K562 (cell line): ENCODE results near the gene NACC1. TPM values are rescaled to one million over a fixed set of nuclear protein-coding genes. Genes with fewer than 3 reads are reported as not detected.

Experiments
- BMI1 ChIP-seq: fragments of 150-350 bp; IDR thresholded peaks from 2 replicates; pipeline ENCODE4 v1.6.1; 2014; ENCODE audit warnings: low read length
- KLF1 ChIP-seq: fragments of 450-650 bp; IDR thresholded peaks from 2 replicates; pipeline ENCODE4 v1.6.1; 2016; ENCODE audit warnings: missing genetic modification characterization, missing compliant biosample characterization
- MEF2A ChIP-seq: IDR thresholded peaks from 2 replicates; pipeline ENCODE4 v1.6.1; 2011; ENCODE audit warnings: low read depth, mild to moderate bottlenecking, low read length, moderate library complexity; ENCODE audit not compliant: control insufficient read depth
- PCBP2 ChIP-seq: fragments of 200-400 bp; formaldehyde crosslinking; IDR thresholded peaks from 2 replicates; pipeline ENCODE4 v1.6.1; 2018; ENCODE audit warnings: low read length, low read depth, mild to moderate bottlenecking, moderate library complexity; ENCODE audit not compliant: poor library complexity, severe bottlenecking
- SNIP1 ChIP-seq: fragments of 450-650 bp; IDR thresholded peaks from 2 replicates; pipeline ENCODE4 v1.7.1; 2017; ENCODE audit warnings: low read depth, mild to moderate bottlenecking
- SPI1 ChIP-seq: IDR thresholded peaks from 2 replicates; pipeline ENCODE4 v1.6.1; 2011; ENCODE audit warnings: low read depth, low read length, control low read depth, borderline replicate concordance
- ZNF717 ChIP-seq: fragments of 250-450 bp; sonication (Bioruptor Pico); IDR thresholded peaks from 2 replicates; pipeline ENCODE4 v1.5.0; 2021
- polyA plus RNA-seq, 8 experiments: library from polyadenylated mRNA; depleted of rRNA in 4 of 8; stranded (reverse) in 5 of 8; unstranded in 3 of 8; fragments of >200 nt; fragmentation: Nextera tagmentation in 2 of 8; fragmentation: Illumina TruSeq in 1 of 8; extraction: Ambion mirVana in 2 of 8; extraction: Trizol in 1 of 8; gene quantifications; 2 replicates each; pipeline versions ENCODE4 v1.2.1 to v1.2.3, GENCODE V29; 2011 to 2014; ENCODE audit warnings: inconsistent platforms in 1 of 8, missing spikeins in 1 of 8
- total RNA-seq, 7 experiments: library from RNA; depleted of rRNA in 6 of 7; stranded (reverse); fragments of >200 nt in 6 of 7; fragmentation: Illumina TruSeq in 2 of 7; extraction: Trizol in 2 of 7; gene quantifications; 2 replicates each; pipeline versions ENCODE4 v1.2.1 to v1.2.3, GENCODE V29; 2011 to 2021; ENCODE audit warnings: low replicate concordance in 1 of 7
- TF ChIP-seq, protein P1 (sequence below): fragments of 450-650 bp; IDR thresholded peaks from 2 replicates; pipeline ENCODE4 v1.7.1; 2018; ENCODE audit warnings: mild to moderate bottlenecking, low read depth; ENCODE audit not compliant: partially characterized antibody
- TF ChIP-seq, protein P2 (sequence below): fragments of 450-650 bp; IDR thresholded peaks from 2 replicates; pipeline ENCODE4 v1.6.1; 2016; ENCODE audit warnings: mild to moderate bottlenecking, moderate library complexity
- TF ChIP-seq, protein P3 (sequence below): IDR thresholded peaks from 3 replicates; pipeline ENCODE4 v1.6.1; 2011; ENCODE audit warnings: borderline replicate concordance, mild to moderate bottlenecking, moderate library complexity; ENCODE audit not compliant: insufficient read length; ENCODE audit errors: extremely low read depth

Gene NACC1
- total and polyA plus RNA-seq, 9 of the 15 experiments (the other 6 are each of a cell fraction or from before 2014, with no cell fraction given), result 0.04 to 96.6 (median 25.8) TPM

DNA sequence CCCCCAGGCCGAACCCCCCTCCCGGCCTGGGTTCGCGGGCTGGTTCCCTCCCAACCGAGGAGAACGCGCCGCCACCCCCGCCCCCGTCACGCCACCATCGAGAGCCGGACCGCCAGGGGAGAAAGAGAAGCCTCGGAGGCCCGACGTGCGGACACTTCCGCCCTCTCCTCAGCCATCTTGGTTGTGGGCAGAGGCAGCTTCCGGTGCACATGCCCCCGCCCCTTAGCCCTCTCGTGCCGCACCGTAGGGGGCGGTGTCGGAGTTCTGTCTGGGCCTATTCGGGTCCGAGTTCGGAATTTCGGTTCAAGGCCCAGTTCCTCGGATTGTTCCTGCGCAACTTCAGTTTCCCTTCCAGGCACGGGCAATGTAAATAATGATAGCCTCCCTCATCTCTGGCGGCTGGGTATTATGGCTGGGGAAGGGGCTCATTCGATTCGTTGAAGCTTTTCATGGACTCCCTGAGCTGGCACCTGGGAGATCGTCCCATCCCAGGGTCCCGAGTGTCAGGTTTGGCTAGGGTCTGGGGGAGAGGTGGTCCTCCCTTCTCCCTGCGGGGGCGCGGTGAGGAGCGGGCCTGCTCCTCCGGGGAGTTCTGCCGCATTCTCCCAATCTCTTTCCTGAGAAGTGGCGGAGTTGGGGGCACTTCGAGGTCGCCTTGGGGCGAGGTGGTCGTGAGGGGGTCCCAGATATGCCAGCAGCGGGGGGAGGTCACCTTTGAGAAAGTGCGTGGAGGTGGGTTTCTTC is 32.3 kb downstream of the NACC1 start, which contains the start of the genes IER2 and STX10 (continued):
- TF ChIP-seq PCBP2 (no peak), SNIP1 (peak; percentile 92), MEF2A (no peak), KLF1 (tag) (no peak), BMI1 (no peak), SPI1 (peak; percentile 74), ZNF717 (CRISPR knock-in tag) (no peak)
- TF ChIP-seq, protein P1, sequence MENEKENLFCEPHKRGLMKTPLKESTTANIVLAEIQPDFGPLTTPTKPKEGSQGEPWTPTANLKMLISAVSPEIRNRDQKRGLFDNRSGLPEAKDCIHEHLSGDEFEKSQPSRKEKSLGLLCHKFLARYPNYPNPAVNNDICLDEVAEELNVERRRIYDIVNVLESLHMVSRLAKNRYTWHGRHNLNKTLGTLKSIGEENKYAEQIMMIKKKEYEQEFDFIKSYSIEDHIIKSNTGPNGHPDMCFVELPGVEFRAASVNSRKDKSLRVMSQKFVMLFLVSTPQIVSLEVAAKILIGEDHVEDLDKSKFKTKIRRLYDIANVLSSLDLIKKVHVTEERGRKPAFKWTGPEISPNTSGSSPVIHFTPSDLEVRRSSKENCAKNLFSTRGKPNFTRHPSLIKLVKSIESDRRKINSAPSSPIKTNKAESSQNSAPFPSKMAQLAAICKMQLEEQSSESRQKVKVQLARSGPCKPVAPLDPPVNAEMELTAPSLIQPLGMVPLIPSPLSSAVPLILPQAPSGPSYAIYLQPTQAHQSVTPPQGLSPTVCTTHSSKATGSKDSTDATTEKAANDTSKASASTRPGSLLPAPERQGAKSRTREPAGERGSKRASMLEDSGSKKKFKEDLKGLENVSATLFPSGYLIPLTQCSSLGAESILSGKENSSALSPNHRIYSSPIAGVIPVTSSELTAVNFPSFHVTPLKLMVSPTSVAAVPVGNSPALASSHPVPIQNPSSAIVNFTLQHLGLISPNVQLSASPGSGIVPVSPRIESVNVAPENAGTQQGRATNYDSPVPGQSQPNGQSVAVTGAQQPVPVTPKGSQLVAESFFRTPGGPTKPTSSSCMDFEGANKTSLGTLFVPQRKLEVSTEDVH, result peak; percentile 91
- TF ChIP-seq, protein P2, sequence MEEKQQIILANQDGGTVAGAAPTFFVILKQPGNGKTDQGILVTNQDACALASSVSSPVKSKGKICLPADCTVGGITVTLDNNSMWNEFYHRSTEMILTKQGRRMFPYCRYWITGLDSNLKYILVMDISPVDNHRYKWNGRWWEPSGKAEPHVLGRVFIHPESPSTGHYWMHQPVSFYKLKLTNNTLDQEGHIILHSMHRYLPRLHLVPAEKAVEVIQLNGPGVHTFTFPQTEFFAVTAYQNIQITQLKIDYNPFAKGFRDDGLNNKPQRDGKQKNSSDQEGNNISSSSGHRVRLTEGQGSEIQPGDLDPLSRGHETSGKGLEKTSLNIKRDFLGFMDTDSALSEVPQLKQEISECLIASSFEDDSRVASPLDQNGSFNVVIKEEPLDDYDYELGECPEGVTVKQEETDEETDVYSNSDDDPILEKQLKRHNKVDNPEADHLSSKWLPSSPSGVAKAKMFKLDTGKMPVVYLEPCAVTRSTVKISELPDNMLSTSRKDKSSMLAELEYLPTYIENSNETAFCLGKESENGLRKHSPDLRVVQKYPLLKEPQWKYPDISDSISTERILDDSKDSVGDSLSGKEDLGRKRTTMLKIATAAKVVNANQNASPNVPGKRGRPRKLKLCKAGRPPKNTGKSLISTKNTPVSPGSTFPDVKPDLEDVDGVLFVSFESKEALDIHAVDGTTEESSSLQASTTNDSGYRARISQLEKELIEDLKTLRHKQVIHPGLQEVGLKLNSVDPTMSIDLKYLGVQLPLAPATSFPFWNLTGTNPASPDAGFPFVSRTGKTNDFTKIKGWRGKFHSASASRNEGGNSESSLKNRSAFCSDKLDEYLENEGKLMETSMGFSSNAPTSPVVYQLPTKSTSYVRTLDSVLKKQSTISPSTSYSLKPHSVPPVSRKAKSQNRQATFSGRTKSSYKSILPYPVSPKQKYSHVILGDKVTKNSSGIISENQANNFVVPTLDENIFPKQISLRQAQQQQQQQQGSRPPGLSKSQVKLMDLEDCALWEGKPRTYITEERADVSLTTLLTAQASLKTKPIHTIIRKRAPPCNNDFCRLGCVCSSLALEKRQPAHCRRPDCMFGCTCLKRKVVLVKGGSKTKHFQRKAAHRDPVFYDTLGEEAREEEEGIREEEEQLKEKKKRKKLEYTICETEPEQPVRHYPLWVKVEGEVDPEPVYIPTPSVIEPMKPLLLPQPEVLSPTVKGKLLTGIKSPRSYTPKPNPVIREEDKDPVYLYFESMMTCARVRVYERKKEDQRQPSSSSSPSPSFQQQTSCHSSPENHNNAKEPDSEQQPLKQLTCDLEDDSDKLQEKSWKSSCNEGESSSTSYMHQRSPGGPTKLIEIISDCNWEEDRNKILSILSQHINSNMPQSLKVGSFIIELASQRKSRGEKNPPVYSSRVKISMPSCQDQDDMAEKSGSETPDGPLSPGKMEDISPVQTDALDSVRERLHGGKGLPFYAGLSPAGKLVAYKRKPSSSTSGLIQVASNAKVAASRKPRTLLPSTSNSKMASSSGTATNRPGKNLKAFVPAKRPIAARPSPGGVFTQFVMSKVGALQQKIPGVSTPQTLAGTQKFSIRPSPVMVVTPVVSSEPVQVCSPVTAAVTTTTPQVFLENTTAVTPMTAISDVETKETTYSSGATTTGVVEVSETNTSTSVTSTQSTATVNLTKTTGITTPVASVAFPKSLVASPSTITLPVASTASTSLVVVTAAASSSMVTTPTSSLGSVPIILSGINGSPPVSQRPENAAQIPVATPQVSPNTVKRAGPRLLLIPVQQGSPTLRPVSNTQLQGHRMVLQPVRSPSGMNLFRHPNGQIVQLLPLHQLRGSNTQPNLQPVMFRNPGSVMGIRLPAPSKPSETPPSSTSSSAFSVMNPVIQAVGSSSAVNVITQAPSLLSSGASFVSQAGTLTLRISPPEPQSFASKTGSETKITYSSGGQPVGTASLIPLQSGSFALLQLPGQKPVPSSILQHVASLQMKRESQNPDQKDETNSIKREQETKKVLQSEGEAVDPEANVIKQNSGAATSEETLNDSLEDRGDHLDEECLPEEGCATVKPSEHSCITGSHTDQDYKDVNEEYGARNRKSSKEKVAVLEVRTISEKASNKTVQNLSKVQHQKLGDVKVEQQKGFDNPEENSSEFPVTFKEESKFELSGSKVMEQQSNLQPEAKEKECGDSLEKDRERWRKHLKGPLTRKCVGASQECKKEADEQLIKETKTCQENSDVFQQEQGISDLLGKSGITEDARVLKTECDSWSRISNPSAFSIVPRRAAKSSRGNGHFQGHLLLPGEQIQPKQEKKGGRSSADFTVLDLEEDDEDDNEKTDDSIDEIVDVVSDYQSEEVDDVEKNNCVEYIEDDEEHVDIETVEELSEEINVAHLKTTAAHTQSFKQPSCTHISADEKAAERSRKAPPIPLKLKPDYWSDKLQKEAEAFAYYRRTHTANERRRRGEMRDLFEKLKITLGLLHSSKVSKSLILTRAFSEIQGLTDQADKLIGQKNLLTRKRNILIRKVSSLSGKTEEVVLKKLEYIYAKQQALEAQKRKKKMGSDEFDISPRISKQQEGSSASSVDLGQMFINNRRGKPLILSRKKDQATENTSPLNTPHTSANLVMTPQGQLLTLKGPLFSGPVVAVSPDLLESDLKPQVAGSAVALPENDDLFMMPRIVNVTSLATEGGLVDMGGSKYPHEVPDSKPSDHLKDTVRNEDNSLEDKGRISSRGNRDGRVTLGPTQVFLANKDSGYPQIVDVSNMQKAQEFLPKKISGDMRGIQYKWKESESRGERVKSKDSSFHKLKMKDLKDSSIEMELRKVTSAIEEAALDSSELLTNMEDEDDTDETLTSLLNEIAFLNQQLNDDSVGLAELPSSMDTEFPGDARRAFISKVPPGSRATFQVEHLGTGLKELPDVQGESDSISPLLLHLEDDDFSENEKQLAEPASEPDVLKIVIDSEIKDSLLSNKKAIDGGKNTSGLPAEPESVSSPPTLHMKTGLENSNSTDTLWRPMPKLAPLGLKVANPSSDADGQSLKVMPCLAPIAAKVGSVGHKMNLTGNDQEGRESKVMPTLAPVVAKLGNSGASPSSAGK, result no peak
- TF ChIP-seq, protein P3, sequence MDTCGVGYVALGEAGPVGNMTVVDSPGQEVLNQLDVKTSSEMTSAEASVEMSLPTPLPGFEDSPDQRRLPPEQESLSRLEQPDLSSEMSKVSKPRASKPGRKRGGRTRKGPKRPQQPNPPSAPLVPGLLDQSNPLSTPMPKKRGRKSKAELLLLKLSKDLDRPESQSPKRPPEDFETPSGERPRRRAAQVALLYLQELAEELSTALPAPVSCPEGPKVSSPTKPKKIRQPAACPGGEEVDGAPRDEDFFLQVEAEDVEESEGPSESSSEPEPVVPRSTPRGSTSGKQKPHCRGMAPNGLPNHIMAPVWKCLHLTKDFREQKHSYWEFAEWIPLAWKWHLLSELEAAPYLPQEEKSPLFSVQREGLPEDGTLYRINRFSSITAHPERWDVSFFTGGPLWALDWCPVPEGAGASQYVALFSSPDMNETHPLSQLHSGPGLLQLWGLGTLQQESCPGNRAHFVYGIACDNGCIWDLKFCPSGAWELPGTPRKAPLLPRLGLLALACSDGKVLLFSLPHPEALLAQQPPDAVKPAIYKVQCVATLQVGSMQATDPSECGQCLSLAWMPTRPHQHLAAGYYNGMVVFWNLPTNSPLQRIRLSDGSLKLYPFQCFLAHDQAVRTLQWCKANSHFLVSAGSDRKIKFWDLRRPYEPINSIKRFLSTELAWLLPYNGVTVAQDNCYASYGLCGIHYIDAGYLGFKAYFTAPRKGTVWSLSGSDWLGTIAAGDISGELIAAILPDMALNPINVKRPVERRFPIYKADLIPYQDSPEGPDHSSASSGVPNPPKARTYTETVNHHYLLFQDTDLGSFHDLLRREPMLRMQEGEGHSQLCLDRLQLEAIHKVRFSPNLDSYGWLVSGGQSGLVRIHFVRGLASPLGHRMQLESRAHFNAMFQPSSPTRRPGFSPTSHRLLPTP, result no peak
